H1 (cell line): Measurements from ENCODE around the gene RAMP1. TPM values are rescaled to one million over a fixed set of nuclear protein-coding genes. Genes with fewer than 3 reads are reported as not detected.

Experiments
- NANOG ChIP-seq: IDR thresholded peaks from 2 replicates; pipeline ENCODE4 v1.6.1; 2011; ENCODE audit warnings: low read length, low read depth, mild to moderate bottlenecking, inconsistent platforms; ENCODE audit not compliant: insufficient read depth, poor library complexity, severe bottlenecking
- RAD21 ChIP-seq, 2 experiments: IDR thresholded peaks in 1 of 2; conservative IDR thresholded peaks in 1 of 2; 2 replicates each; pipeline ENCODE4 v1.6.1; 2011; ENCODE audit warnings: low read depth in 2 of 2, low read length in 2 of 2, improper control_type of control experiment in 1 of 2, inconsistent platforms in 1 of 2, mild to moderate bottlenecking in 1 of 2, moderate library complexity in 1 of 2
- TBP ChIP-seq: IDR thresholded peaks from 2 replicates; pipeline ENCODE4 v1.6.1; 2011; ENCODE audit warnings: low read depth, low read length, improper control_type of control experiment
- ZNF274 ChIP-seq: IDR thresholded peaks from 2 replicates; pipeline ENCODE4 v1.7.0; 2012; ENCODE audit warnings: low read length, borderline replicate concordance; ENCODE audit errors: extremely low read depth
- polyA plus RNA-seq, 7 experiments: library from polyadenylated mRNA; depleted of rRNA in 3 of 7; stranded (reverse) in 5 of 7; unstranded in 2 of 7; fragments of >200 nt in 5 of 7; fragments of 200-250 nt in 2 of 7; gene quantifications; 1 replicate in 5 of 7; 2 replicates in 1 of 7; 4 replicates in 1 of 7; pipeline versions ENCODE4 v1.2.1 to v1.2.3, GENCODE V29; 2011 to 2013; ENCODE audit warnings: missing spikeins in 2 of 7, mixed read lengths in 2 of 7
- total RNA-seq: library from RNA; stranded (reverse); fragmentation: NEBNext Ultra II Directional; extraction: Animal tissue kit (Norgen Biotek cat#: 25700); gene quantifications from 2 replicates; pipeline ENCODE4 v1.2.1, GENCODE V29; 2021

RAMP1 gene
- total and polyA plus RNA-seq, 2 of the 8 experiments (the other 6 are each of a cell fraction or from before 2014, with no cell fraction given), result 0.65 to 4.3 TPM

DNA sequence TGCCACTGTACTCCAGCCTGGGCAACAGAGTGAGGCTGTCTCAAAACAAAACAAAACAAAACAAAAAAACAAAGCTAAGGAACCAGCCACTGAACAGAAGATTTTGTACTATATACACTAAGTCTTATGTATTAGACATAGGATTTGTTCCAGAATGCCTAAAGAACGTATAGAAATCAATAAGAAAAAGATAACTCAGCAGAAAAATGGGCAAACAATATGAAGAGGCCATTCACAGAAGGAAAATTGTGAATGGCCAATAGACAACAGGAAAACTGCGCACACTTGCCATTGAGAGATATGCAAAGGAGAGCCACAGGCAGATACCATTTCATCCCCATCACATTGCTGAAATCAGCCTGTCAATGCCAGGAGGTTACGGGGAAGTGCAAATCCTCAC, 92.5 kb downstream of the RAMP1 start (continued):
- TF ChIP-seq NANOG (no peak), TBP (no peak), RAD21 (IDR thresholded peaks at IDR 0.05 in 1 of 2, conservative IDR thresholded peaks at IDR 0.05 in 1 of 2; ENCODE audit: low read depth in 2 of 2, low read length in 2 of 2) (no peak), ZNF274 (no peak)
